GM12878 (cell line): ENCODE results near the gene CDK5RAP1.

Experiments
- CTCF ChIP-seq, 3 experiments: IDR thresholded peaks in 2 of 3; conservative IDR thresholded peaks in 1 of 3; 2 replicates each; pipeline ENCODE4 v1.5.1; 2011; ENCODE audit warnings: low read depth in 3 of 3, low read length in 3 of 3, mild to moderate bottlenecking in 3 of 3, control low read depth in 2 of 3, moderate library complexity in 2 of 3, inconsistent platforms in 1 of 3, mixed read lengths in 1 of 3; ENCODE audit not compliant: control insufficient read depth in 2 of 3, insufficient read depth in 1 of 3; ENCODE audit errors: extremely low read depth in 1 of 3
- EGR1 ChIP-seq, 2 experiments: IDR thresholded peaks; 1 replicate in 1 of 2; 2 replicates in 1 of 2; pipeline ENCODE4 v1.6.1; 2011 to 2012; ENCODE audit warnings: low read depth in 2 of 2, low read length in 2 of 2, borderline replicate concordance in 1 of 2, mild to moderate bottlenecking in 1 of 2, moderate library complexity in 1 of 2
- EP300 ChIP-seq, 2 experiments: fragments of 150-350 bp in 1 of 2; IDR thresholded peaks; 2 replicates each; pipeline ENCODE4 v1.6.1; 2011 to 2012; ENCODE audit warnings: low read depth in 2 of 2, low read length in 2 of 2, borderline replicate concordance in 1 of 2, improper control_type of control experiment in 1 of 2, inconsistent platforms in 1 of 2; ENCODE audit not compliant: control insufficient read depth in 1 of 2
- HDAC2 ChIP-seq: fragments of 200-600 bp; sonication (generic); IDR thresholded peaks from 2 replicates; pipeline ENCODE4 v1.6.1; 2017
- HDAC6 ChIP-seq: fragments of 200-600 bp; sonication (generic); IDR thresholded peaks from one replicate; pipeline ENCODE4 v1.8.0; 2017; ENCODE audit warnings: antibody characterized with exemption; ENCODE audit not compliant: unreplicated experiment
- PML ChIP-seq: IDR thresholded peaks from 2 replicates; pipeline ENCODE4 v1.6.1; 2012; ENCODE audit warnings: low read length, inconsistent platforms
- POLR2A ChIP-seq: IDR thresholded peaks from 2 replicates; pipeline ENCODE4 v1.6.1; 2011; ENCODE audit warnings: low read depth, mild to moderate bottlenecking, low read length
- POLR2AphosphoS5 ChIP-seq: IDR thresholded peaks from 2 replicates; pipeline ENCODE4 v1.6.1; 2011; ENCODE audit warnings: mild to moderate bottlenecking, low read length, inconsistent platforms
- POU2F2 ChIP-seq: IDR thresholded peaks from 3 replicates; pipeline ENCODE4 v1.6.1; 2011; ENCODE audit warnings: low read depth, mild to moderate bottlenecking, low read length, borderline replicate concordance
- RAD21 ChIP-seq: IDR thresholded peaks from 2 replicates; pipeline ENCODE4 v1.6.1; 2011; ENCODE audit warnings: mild to moderate bottlenecking, low read depth, low read length, moderate library complexity; ENCODE audit not compliant: insufficient read depth
- REST ChIP-seq: IDR thresholded peaks from 2 replicates; pipeline ENCODE4 v1.6.1; 2012; ENCODE audit warnings: mild to moderate bottlenecking, low read depth, low read length
- SMAD1 ChIP-seq: fragments of 450-650 bp; IDR thresholded peaks from 2 replicates; pipeline ENCODE4 v1.6.1; 2018; ENCODE audit warnings: mild to moderate bottlenecking, low read depth; ENCODE audit not compliant: partially characterized antibody
- SREBF2 ChIP-seq: IDR thresholded peaks from 2 replicates; pipeline ENCODE4 v1.6.1; 2012; ENCODE audit warnings: mild to moderate bottlenecking, low read length
- STAT1 ChIP-seq: fragments of 450-650 bp; conservative IDR thresholded peaks from 2 replicates; pipeline ENCODE4 v1.6.1; 2014; ENCODE audit warnings: antibody characterized with exemption, mild to moderate bottlenecking

- no peak for TF ChIP-seq CTCF (IDR thresholded peaks at IDR 0.05 in 2 of 3, conservative IDR thresholded peaks at IDR 0.05 in 1 of 3; ENCODE audit: control insufficient read depth in 2 of 3, extremely low read depth in 1 of 3, insufficient read depth in 1 of 3, low read depth in 3 of 3, low read length in 3 of 3)
- no peak for TF ChIP-seq HDAC6
- no peak for TF ChIP-seq PML
- TF ChIP-seq RAD21, result no peak
- TF ChIP-seq POLR2AphosphoS5, result no peak
- no peak for TF ChIP-seq EP300 (IDR thresholded peaks at IDR 0.05; ENCODE audit: borderline replicate concordance in 1 of 2, control insufficient read depth in 1 of 2, low read depth in 2 of 2, low read length in 2 of 2)
- TF ChIP-seq POLR2A, result no peak
- no peak for TF ChIP-seq SREBF2
- TF ChIP-seq STAT1, result no peak
- no peak for TF ChIP-seq POU2F2
- TF ChIP-seq EGR1 (IDR thresholded peaks at IDR 0.05; ENCODE audit: borderline replicate concordance in 1 of 2, low read depth in 2 of 2, low read length in 2 of 2), result no peak
- TF ChIP-seq REST, result no peak
- TF ChIP-seq SMAD1, result no peak
- TF ChIP-seq HDAC2, result no peak
Observed at GRCh38 chr20:33311011-33311410, 90.3 kb downstream of the CDK5RAP1 start.
